HG03139 (cell line): ENCODE data around the gene CCR9.

ENCODE experiments used
- ATAC-seq: cut with Tn5 transposase; IDR thresholded peaks from one replicate; pipeline ENCODE4 v1.9.1; 2021; ENCODE audit not compliant: unreplicated experiment

CCR9 gene

GRCh38 chr3:45951946-45952345 lies 65.6 kb downstream of the CCR9 start:
- no peak for ATAC-seq

DNA sequence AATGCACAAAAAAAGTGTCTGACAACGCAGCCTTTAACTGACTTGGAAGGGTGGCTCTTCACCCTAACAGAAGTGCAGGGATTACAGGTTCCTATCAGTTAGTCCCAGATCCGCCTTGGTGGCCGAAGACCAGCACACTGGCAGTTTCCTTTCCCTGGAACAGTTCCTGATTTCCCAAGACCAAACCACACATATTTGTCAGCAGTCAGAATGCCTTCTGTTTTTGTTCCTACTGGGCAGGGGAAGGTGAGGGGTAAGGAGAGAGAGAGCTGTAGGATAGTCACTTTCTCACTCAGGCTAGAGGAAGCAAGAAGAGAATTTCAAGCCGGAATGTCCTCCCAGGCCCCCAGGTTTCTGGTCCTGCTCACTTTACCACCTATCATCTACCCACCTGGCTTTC lies 66.1 kb downstream of the CCR9 start:
- ATAC-seq = no peak
